ENCODE measurements around the gene COL23A1. TPM values are rescaled to one million over a fixed set of nuclear protein-coding genes. Genes with fewer than 3 reads are reported as not detected.
A peak's percentile ranks its signal among the peaks of the same experiment; 100 is the strongest.

The COL23A1 gene
- total and polyA plus RNA-seq, 2 experiments from 2014 or later, result 4.8 to 8.2 TPM

DNA sequence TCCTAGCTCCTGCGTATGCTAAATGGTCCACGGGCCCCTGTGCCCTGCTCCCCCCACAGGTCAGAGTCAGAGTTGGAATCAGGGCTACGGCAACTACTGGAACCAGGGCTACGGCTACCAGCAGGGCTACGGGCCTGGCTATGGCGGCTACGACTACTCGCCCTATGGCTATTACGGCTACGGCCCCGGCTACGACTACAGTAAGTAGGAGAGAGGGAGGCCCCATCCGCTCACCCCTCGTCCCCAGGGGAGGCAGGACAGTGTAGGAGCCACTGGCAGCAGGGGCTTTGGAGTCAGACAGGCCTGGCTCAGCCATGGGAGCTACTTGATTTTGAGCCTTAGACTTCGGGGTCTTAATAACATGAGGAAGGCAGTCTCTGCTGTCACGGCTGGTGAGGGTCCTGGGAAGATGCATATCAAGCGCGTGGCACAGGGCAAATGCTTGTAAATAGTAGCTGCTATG, 380.1 kb downstream of the COL23A1 start:
- peaks cover 5% of the 10 kb centered on the region; the same call in 1 of the 3 replicates for H3K9me3 Mint-ChIP-seq
- H3K79me2 ChIP-seq (replicated peaks; ENCODE audit: insufficient read depth), result peaks cover 41% of the 10 kb centered on the region
- ATAC-seq, result no peak
- peak; percentile 38 for DNase-seq (ENCODE audit: low spot score)
- no peaks in the 10 kb centered on the region for H3K27me3 ChIP-seq (ENCODE audit: insufficient read depth)
- no peak overlapping the region for H2AFZ ChIP-seq
- H3K4me3 Mint-ChIP-seq, result no peak overlapping the region; the same call in 2 of the 3 replicates
- H4K20me1 ChIP-seq (replicated peaks; ENCODE audit: insufficient read depth), result peaks cover 69% of the 10 kb centered on the region
- peak overlapping the region; percentile 32; the same call in 1 of the 2 replicates for H3K27ac ChIP-seq (ENCODE audit: low read depth)
- no peak overlapping the region for H3K4me2 ChIP-seq
- TF ChIP-seq NANOG (IDR thresholded peaks at IDR 0.05; ENCODE audit: borderline replicate concordance), result no peak
- TF ChIP-seq, protein P1, sequence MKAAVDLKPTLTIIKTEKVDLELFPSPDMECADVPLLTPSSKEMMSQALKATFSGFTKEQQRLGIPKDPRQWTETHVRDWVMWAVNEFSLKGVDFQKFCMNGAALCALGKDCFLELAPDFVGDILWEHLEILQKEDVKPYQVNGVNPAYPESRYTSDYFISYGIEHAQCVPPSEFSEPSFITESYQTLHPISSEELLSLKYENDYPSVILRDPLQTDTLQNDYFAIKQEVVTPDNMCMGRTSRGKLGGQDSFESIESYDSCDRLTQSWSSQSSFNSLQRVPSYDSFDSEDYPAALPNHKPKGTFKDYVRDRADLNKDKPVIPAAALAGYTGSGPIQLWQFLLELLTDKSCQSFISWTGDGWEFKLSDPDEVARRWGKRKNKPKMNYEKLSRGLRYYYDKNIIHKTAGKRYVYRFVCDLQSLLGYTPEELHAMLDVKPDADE (IDR thresholded peaks at IDR 0.05), result no peak
- TF ChIP-seq, protein P2, sequence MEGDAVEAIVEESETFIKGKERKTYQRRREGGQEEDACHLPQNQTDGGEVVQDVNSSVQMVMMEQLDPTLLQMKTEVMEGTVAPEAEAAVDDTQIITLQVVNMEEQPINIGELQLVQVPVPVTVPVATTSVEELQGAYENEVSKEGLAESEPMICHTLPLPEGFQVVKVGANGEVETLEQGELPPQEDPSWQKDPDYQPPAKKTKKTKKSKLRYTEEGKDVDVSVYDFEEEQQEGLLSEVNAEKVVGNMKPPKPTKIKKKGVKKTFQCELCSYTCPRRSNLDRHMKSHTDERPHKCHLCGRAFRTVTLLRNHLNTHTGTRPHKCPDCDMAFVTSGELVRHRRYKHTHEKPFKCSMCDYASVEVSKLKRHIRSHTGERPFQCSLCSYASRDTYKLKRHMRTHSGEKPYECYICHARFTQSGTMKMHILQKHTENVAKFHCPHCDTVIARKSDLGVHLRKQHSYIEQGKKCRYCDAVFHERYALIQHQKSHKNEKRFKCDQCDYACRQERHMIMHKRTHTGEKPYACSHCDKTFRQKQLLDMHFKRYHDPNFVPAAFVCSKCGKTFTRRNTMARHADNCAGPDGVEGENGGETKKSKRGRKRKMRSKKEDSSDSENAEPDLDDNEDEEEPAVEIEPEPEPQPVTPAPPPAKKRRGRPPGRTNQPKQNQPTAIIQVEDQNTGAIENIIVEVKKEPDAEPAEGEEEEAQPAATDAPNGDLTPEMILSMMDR (conservative IDR thresholded peaks at IDR 0.05; ENCODE audit: low read depth in 2 of 2), result no peak
- TF ChIP-seq, protein P3, sequence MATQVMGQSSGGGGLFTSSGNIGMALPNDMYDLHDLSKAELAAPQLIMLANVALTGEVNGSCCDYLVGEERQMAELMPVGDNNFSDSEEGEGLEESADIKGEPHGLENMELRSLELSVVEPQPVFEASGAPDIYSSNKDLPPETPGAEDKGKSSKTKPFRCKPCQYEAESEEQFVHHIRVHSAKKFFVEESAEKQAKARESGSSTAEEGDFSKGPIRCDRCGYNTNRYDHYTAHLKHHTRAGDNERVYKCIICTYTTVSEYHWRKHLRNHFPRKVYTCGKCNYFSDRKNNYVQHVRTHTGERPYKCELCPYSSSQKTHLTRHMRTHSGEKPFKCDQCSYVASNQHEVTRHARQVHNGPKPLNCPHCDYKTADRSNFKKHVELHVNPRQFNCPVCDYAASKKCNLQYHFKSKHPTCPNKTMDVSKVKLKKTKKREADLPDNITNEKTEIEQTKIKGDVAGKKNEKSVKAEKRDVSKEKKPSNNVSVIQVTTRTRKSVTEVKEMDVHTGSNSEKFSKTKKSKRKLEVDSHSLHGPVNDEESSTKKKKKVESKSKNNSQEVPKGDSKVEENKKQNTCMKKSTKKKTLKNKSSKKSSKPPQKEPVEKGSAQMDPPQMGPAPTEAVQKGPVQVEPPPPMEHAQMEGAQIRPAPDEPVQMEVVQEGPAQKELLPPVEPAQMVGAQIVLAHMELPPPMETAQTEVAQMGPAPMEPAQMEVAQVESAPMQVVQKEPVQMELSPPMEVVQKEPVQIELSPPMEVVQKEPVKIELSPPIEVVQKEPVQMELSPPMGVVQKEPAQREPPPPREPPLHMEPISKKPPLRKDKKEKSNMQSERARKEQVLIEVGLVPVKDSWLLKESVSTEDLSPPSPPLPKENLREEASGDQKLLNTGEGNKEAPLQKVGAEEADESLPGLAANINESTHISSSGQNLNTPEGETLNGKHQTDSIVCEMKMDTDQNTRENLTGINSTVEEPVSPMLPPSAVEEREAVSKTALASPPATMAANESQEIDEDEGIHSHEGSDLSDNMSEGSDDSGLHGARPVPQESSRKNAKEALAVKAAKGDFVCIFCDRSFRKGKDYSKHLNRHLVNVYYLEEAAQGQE (IDR thresholded peaks at IDR 0.05; ENCODE audit: unreplicated experiment), result no peak
- peak; percentile 28 for TF ChIP-seq POLR2AphosphoS5 (IDR thresholded peaks at IDR 0.05; ENCODE audit: low read depth)
- TF ChIP-seq ZNF331 (CRISPR knock-in tag; IDR thresholded peaks at IDR 0.05; ENCODE audit: low read depth), result no peak
- TF ChIP-seq JUNB (IDR thresholded peaks at IDR 0.05; ENCODE audit: unreplicated experiment), result no peak
- H3F3A ChIP-seq (replicated peaks; ENCODE audit: low read depth), result peaks cover 90% of the 10 kb centered on the region
- peaks cover 46% of the 10 kb centered on the region for H3K4me1 Mint-ChIP-seq
- peaks cover 64% of the 10 kb centered on the region for H3K36me3 ChIP-seq (ENCODE audit: insufficient read depth)
- peaks cover 99% of the 10 kb centered on the region for H3K36me3 Mint-ChIP-seq (ENCODE audit: low read depth)
- peak overlapping the region; percentile 52; the same call in 1 of the 2 replicates for H3K27ac Mint-ChIP-seq
- H3K4me3 ChIP-seq, result no peak overlapping the region
- peaks cover 20% of the 10 kb centered on the region for H3K4me1 ChIP-seq (ENCODE audit: insufficient read depth)
- no peaks in the 10 kb centered on the region for H3K9me2 ChIP-seq (ENCODE audit: insufficient read depth)
- peaks cover 52% of the 10 kb centered on the region for H3K27me3 Mint-ChIP-seq (ENCODE audit: insufficient read depth, low read depth, poor library complexity)

All from GM23338 (cell line).